HUES64 (cell line): Measurements from ENCODE around the gene BCAN.

Experiments
- H3K27ac ChIP-seq: 2 replicates; pipeline ENCODE4 v1.7.0; 2013; ENCODE audit warnings: low read depth, low read length, inconsistent platforms
- H3K27me3 ChIP-seq: 2 replicates; pipeline ENCODE4 v1.6.1; 2013; ENCODE audit warnings: mild to moderate bottlenecking, low read length; ENCODE audit not compliant: insufficient read depth
- H3K36me3 ChIP-seq: 2 replicates; pipeline ENCODE4 v1.6.1; 2013; ENCODE audit warnings: mild to moderate bottlenecking, low read length; ENCODE audit not compliant: insufficient read depth
- H3K4me1 ChIP-seq: 2 replicates; pipeline ENCODE4 v1.6.1; 2013; ENCODE audit warnings: mild to moderate bottlenecking, low read length, moderate library complexity; ENCODE audit not compliant: insufficient read depth
- H3K4me3 ChIP-seq: 2 replicates; pipeline ENCODE4 v1.5.1; 2013; ENCODE audit warnings: mild to moderate bottlenecking, low read length, moderate library complexity
- H3K9ac ChIP-seq: 2 replicates; pipeline ENCODE4 v1.6.1; 2013; ENCODE audit warnings: mild to moderate bottlenecking, low read depth, low read length
- H3K9me3 ChIP-seq: 2 replicates; pipeline ENCODE4 v1.6.1; 2013; ENCODE audit warnings: low read depth, low read length; ENCODE audit not compliant: insufficient read depth
- WGBS: fragments of 150-250, 120-280 bp; methylation state at CpG from one replicate; pipeline ENCODE4 v1.1.7; 2013; ENCODE audit warnings: missing lambda C conversion rate; 5-methylcytosine and 5-hydroxymethylcytosine counted together

BCAN gene

GRCh38 chr1:156664046-156664766, 22.3 kb downstream of the BCAN start:
- H3K4me3 ChIP-seq: no peak overlapping the region
- peaks cover 70% of the 10 kb centered on the region for H3K4me1 ChIP-seq
- peak overlapping the region; percentile 68; the same call in 1 of the 2 replicates for H3K9ac ChIP-seq
- peak overlapping the region; percentile 86 for H3K27ac ChIP-seq
- no peaks in the 10 kb centered on the region for H3K36me3 ChIP-seq
- no peaks in the 10 kb centered on the region for H3K9me3 ChIP-seq
- 41% methylated on average over 5 of the region's 5 CpGs for WGBS
- no peaks in the 10 kb centered on the region for H3K27me3 ChIP-seq

GRCh38 chr1:156664767-156665411, 23.0 kb downstream of the BCAN start:
- 29% methylated on average over 15 of the region's 16 CpGs for WGBS
- peak overlapping the region; percentile 86 for H3K27ac ChIP-seq

GRCh38 chr1:156665539-156665938, 23.6 kb downstream of the BCAN start:
- Histone ChIP-seq H3K27ac (peak overlapping the region; percentile 86), H3K27me3 (no peaks in the 10 kb centered on the region), H3K36me3 (no peaks in the 10 kb centered on the region), H3K9ac (peak overlapping the region; percentile 42; the same call in 1 of the 2 replicates), H3K4me1 (peaks cover 70% of the 10 kb centered on the region), H3K9me3 (no peaks in the 10 kb centered on the region), H3K4me3 (no peak overlapping the region)
- 55% methylated on average over 3 of the region's 3 CpGs for whole genome bisulfite sequencing

More at GRCh38 chr1:156664767-156665411, 23.0 kb downstream of the BCAN start:
- Histone ChIP-seq H3K9me3 (no peaks in the 10 kb centered on the region), H3K36me3 (no peaks in the 10 kb centered on the region), H3K9ac (peak overlapping the region; percentile 68; the same call in 1 of the 2 replicates), H3K27me3 (no peaks in the 10 kb centered on the region), H3K4me3 (no peak overlapping the region), H3K4me1 (peaks cover 75% of the 10 kb centered on the region)

- no peaks in the 10 kb centered on the region for H3K27me3 ChIP-seq
- H3K9me3 ChIP-seq: no peaks in the 10 kb centered on the region
- peaks cover 55% of the 10 kb centered on the region for H3K4me1 ChIP-seq
- 92% methylated on average over 9 of the region's 9 CpGs for WGBS
- H3K9ac ChIP-seq: no peak overlapping the region
- H3K27ac ChIP-seq: peak overlapping the region; percentile 79; the same call in 1 of the 2 replicates
- H3K4me3 ChIP-seq: no peak overlapping the region
- H3K36me3 ChIP-seq: peaks cover 11% of the 10 kb centered on the region
These were observed 25.1 kb downstream of the BCAN start for GRCh38 chr1:156666862-156667609.

- H3K4me1 ChIP-seq: peaks cover 50% of the 10 kb centered on the region
- no peaks in the 10 kb centered on the region for H3K27me3 ChIP-seq
- H3K9ac ChIP-seq: peak overlapping the region; percentile 56
- H3K4me3 ChIP-seq: no peak overlapping the region
- WGBS: 54% methylated on average over 5 of the region's 5 CpGs
- peak overlapping the region; percentile 79 for H3K27ac ChIP-seq
- H3K9me3 ChIP-seq: no peaks in the 10 kb centered on the region
- peaks cover 16% of the 10 kb centered on the region for H3K36me3 ChIP-seq
These were observed 25.7 kb downstream of the BCAN start for GRCh38 chr1:156667610-156667967.

- H3K4me1 ChIP-seq: peaks cover 49% of the 10 kb centered on the region
- peak overlapping the region; percentile 56 for H3K9ac ChIP-seq
- H3K4me3 ChIP-seq: no peak overlapping the region
- H3K9me3 ChIP-seq: no peaks in the 10 kb centered on the region
- H3K36me3 ChIP-seq: peaks cover 22% of the 10 kb centered on the region
- WGBS: 30% methylated on average over 5 of the region's 9 CpGs
- no peaks in the 10 kb centered on the region for H3K27me3 ChIP-seq
- peak overlapping the region; percentile 79 for H3K27ac ChIP-seq
These were observed 26.2 kb downstream of the BCAN start for GRCh38 chr1:156667968-156668709.

GRCh38 chr1:156668801-156669637, 27.1 kb downstream of the BCAN start:
- Histone ChIP-seq H3K4me3 (no peak overlapping the region), H3K9ac (peak overlapping the region; percentile 27; the same call in 1 of the 2 replicates), H3K36me3 (peaks cover 26% of the 10 kb centered on the region), H3K27ac (peak overlapping the region; percentile 73), H3K4me1 (peaks cover 47% of the 10 kb centered on the region), H3K27me3 (no peaks in the 10 kb centered on the region), H3K9me3 (no peaks in the 10 kb centered on the region)
- 26% methylated on average over 17 of the region's 17 CpGs for WGBS

- H3K4me1 ChIP-seq: peaks cover 47% of the 10 kb centered on the region
- no peak overlapping the region for H3K9ac ChIP-seq
- no peak overlapping the region for H3K4me3 ChIP-seq
- H3K36me3 ChIP-seq: peaks cover 33% of the 10 kb centered on the region
- WGBS: 45% methylated on average over 5 of the region's 5 CpGs
- H3K27me3 ChIP-seq: no peaks in the 10 kb centered on the region
- H3K27ac ChIP-seq: peak overlapping the region; percentile 73; the same call in 1 of the 2 replicates
- H3K9me3 ChIP-seq: no peaks in the 10 kb centered on the region
These were observed 27.9 kb downstream of the BCAN start for GRCh38 chr1:156669794-156670193.

- Histone ChIP-seq H3K4me3 (no peak overlapping the region), H3K27ac (no peak overlapping the region), H3K9me3 (no peaks in the 10 kb centered on the region), H3K9ac (no peak overlapping the region), H3K36me3 (peaks cover 36% of the 10 kb centered on the region), H3K4me1 (peaks cover 48% of the 10 kb centered on the region), H3K27me3 (no peaks in the 10 kb centered on the region)
- WGBS: 87% methylated on average over 6 of the region's 6 CpGs
These were observed 28.4 kb downstream of the BCAN start for GRCh38 chr1:156670359-156670758.

GRCh38 chr1:156670791-156671190, 28.9 kb downstream of the BCAN start:
- Histone ChIP-seq H3K27ac (no peak overlapping the region), H3K4me1 (peaks cover 45% of the 10 kb centered on the region), H3K4me3 (no peak overlapping the region), H3K36me3 (peaks cover 36% of the 10 kb centered on the region), H3K27me3 (no peaks in the 10 kb centered on the region), H3K9me3 (no peaks in the 10 kb centered on the region), H3K9ac (no peak overlapping the region)
- 62% methylated on average over 4 of the region's 4 CpGs for WGBS
